ENCODE data around the gene TBC1D22B. TPM values are rescaled to one million over a fixed set of nuclear protein-coding genes. Genes with fewer than 3 reads are reported as not detected.

Gene TBC1D22B
- total RNA-seq, 4 donors from 2014 or later, result 14.8 to 19.6 (median 17.6) TPM

DNA sequence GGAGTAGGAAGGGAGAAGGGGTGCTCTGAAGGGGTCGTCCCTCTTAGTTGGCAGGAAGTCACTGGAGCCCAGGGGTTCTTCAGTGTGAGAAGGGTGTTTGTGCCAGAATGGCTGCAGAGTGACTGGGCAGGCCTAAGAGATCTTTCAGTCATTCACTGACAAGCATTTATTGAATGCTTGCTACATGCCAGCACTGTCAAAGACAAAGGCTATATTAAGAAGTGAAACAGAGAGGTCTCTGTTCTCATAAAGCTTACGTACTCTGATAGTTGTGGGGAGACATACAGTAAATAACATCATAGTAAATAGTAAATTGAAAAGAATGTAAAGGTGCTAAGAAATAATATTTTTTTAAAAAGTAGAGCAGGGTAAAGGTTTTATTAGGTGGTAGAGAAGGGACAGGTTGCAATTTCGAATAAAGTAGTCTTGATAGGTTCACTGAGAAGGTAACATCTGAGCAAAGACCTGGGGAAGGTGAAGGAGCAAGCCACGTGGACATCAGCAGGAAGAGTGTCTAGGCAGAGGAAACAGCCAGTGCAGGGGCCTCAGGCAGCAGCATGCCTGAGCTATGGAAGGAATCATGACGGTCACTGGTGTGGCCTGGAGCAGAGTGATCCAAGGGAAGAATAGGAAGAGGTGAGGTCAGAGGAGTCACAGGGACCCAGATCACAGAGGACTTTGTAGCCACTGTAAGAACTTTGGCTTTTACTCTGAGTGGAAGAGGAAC lies 59.9 kb downstream of the TBC1D22B start:
- 88 to 94% methylated on average over 5 of the region's 5 CpGs for WGBS, 2 donors
- no peak for DNase-seq (ENCODE audit: low spot score in 2 of 2)
- intact Hi-C loops (cut with DNase I; ENCODE audit: low total_unique reads), result no loop called here
- H3K4me3 ChIP-seq (ENCODE audit: low read depth, poor library complexity, severe bottlenecking), result no peak overlapping the region
- TF ChIP-seq POLR2A (IDR thresholded peaks at IDR 0.05), result no peak
- no peak for TF ChIP-seq CTCF (IDR thresholded peaks at IDR 0.05)

- TF ChIP-seq POLR2A (IDR thresholded peaks at IDR 0.05), result no peak
- TF ChIP-seq CTCF (IDR thresholded peaks at IDR 0.05), result no peak
- WGBS, 2 donors, result 72 to 73% methylated on average over 3 of the region's 3 CpGs
- intact Hi-C loops (cut with DNase I; ENCODE audit: low total_unique reads), result no loop called here
- no peak overlapping the region for H3K4me3 ChIP-seq (ENCODE audit: low read depth, poor library complexity, severe bottlenecking)
- no peak for DNase-seq (ENCODE audit: low spot score in 2 of 2)
These were observed 61.6 kb downstream of the TBC1D22B start for GRCh38 chr6:37319156-37319555.

- DNase-seq (ENCODE audit: low spot score in 2 of 2), result no peak
- no peak overlapping the region for H3K4me3 ChIP-seq (ENCODE audit: low read depth, poor library complexity, severe bottlenecking)
- TF ChIP-seq POLR2A (IDR thresholded peaks at IDR 0.05) (no peak), CTCF (IDR thresholded peaks at IDR 0.05) (no peak)
- 75 to 88% methylated on average over 4 of the region's 4 CpGs for WGBS, 2 donors
- intact Hi-C loops (cut with DNase I; ENCODE audit: low total_unique reads), result no loop called here
These were observed 62.4 kb downstream of the TBC1D22B start for GRCh38 chr6:37319856-37320480.

- intact Hi-C loops (cut with DNase I; ENCODE audit: low total_unique reads), result no loop called here
- DNase-seq (ENCODE audit: low spot score in 2 of 2), result no peak
- H3K4me3 ChIP-seq (ENCODE audit: low read depth, poor library complexity, severe bottlenecking), result no peak overlapping the region
- 65 to 68% methylated on average over 8 of the region's 8 CpGs for WGBS, 2 donors
- TF ChIP-seq CTCF (IDR thresholded peaks at IDR 0.05), result no peak
- no peak for TF ChIP-seq POLR2A (IDR thresholded peaks at IDR 0.05)
These were observed 63.1 kb downstream of the TBC1D22B start for GRCh38 chr6:37320646-37321045.

DNA sequence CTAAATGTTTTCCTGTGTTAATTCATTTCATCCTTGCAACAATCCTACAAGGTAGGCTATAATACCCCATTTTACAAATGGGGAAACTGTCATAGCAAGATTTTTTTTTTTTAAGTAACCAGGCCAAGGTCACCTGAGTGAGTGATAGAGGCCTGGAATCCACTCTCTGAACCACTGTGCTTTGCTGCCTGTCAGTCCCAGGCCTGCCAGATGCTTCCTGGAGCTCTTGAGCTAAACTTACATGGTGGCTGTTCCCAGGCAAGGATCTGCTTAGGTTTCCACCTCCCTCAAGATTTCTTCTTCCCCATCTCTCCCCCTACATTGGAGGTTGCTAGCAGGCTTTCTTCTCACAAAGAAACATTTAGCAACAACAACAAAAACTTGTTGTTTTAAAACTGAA lies 63.5 kb downstream of the TBC1D22B start:
- TF ChIP-seq CTCF (IDR thresholded peaks at IDR 0.05) (no peak), POLR2A (IDR thresholded peaks at IDR 0.05) (no peak)
- intact Hi-C loops (cut with DNase I; ENCODE audit: low total_unique reads), result no loop called here

More for the DNA sequence above, 63.5 kb downstream of the TBC1D22B start:
- H3K4me3 ChIP-seq (ENCODE audit: low read depth, poor library complexity, severe bottlenecking), result no peak overlapping the region
- no peak for DNase-seq (ENCODE audit: low spot score in 2 of 2)

All from lower leg skin (tissue), 4 donors.